ENCODE results near the gene HCFC1.
"Not testable (repeated sequence)": the region's sequence is repeated elsewhere in the genome, so short reads cannot be mapped to it uniquely, and the experiment has no call there.

The HCFC1 gene

DNA sequence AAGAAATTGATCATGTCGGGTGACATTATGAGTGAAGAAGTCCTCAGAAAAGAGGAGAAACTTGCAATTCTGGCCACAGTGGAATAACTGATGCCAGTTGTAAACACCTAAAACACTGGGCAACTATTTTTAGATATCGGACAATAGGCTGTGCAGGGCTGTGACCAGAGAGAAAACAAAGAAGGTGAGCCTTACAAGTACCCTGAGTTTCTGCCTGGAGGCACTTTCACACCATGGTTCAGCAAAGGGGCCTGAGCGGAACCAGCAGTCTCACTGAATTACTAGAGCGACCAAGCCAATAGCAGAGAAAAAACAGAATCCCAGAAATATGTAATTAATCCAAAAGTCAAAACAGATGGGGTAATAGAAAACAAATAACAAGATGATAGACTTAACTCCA, 36.9 kb upstream of the HCFC1 start:
- no peak for DNase-seq (ENCODE audit: low spot score)

DNA sequence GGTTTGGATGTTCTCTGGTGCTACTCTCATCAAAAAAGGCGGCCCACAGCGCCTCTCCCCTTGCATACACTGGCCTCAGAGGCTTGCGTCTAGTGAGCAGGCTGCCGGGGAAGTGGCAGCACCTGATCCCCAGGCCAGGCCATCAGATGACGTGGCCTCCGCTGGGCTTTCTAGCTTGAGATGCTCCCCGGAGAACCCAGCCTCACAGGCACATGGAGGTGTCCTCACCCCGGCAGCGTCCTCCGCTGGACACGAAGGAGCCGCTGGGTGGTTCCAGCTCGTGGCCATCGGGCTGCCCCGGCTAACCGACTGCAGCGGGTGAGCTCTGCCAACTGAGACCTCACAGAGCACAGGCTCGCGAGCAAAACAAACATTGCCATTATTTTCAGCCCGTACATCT, 35.3 kb upstream of the HCFC1 start:
- DNase-seq (ENCODE audit: low spot score) = no peak

- no peak for DNase-seq (ENCODE audit: low spot score)
Observed at GRCh38 chrX:154004315-154004714, 32.7 kb upstream of the HCFC1 start.

GRCh38 chrX:154002215-154002719, 30.6 kb upstream of the HCFC1 start:
- no peak for DNase-seq (ENCODE audit: low spot score)

DNA sequence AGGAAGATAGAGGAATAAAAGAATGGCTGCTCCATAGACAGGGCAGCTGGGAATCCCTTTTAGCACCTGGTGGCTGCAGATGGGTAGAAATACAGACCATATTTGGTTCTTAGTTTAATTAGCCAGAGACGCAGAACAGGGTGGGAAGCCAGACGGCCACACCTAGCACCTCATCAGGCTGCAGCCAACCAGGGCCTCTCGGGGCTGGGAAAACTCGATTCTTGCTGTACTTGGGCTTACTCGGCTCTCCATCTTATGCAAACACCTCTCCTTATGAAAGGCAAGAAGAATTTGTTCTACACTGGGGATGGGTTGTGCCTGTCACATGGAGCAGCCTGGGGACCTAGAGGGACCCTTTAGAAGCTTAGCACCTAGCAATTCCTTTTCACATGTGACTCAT, 28.4 kb upstream of the HCFC1 start:
- DNase-seq (ENCODE audit: low spot score) = no peak

DNA sequence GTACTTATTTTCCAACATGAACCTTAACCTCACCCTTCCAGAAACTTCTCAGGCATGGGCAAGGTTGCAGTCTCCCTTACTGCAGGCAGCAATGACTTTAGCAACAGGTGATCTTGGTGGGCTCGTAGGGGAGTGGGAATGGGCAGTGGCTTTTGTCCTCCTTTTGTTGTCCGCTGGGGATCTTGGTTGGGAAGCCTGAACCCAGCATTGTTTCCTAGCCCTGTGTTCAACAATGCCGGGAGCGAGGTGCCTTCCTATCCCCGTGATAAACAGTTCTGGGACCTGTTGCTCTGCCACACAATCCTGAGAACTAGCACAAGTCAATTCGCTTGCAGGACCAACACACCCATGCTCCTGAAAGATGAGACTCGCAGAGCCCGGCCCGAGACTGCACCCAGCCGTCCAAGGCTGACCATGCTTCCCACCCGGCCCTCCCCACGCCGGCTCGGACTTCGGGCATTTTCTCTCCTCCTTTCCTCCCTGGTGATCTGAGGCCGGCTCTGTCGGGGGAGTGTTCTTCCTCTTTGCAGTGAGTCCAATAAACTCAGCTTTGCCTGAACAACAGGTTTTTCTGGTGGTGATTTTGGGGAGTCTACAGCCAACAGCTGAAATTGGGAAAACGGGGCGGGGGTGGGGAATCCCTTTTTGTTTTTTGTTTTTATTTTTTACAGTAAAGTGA, 27.9 kb upstream of the HCFC1 start:
- no peak for DNase-seq (ENCODE audit: low spot score)

DNA sequence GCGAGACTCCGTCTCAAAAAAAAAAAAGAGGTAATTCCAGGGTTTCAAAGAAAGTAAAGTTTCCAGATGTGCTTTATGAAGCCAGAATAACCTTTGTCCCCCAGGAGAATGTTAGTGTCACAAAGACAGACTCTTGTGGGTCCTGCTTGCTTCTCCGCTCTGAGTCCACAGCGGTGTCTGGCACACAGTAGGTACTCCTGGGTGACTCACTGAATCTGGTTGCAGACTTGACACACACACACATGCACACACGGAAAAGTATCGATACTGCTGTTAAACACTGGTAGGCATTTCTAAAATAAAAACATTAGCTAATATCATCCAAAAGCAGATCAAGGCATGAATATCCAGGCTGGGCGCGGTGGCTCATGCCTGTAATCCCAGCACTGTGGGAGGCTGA, 23.9 kb upstream of the HCFC1 start:
- DNase-seq (ENCODE audit: low spot score) = no peak

- DNase-seq (ENCODE audit: low spot score) = not testable (repeated sequence)
Observed at GRCh38 chrX:153994398-153994797, 22.8 kb upstream of the HCFC1 start.

GRCh38 chrX:153993978-153994377, 22.4 kb upstream of the HCFC1 start:
- DNase-seq (ENCODE audit: low spot score) = no peak

DNA sequence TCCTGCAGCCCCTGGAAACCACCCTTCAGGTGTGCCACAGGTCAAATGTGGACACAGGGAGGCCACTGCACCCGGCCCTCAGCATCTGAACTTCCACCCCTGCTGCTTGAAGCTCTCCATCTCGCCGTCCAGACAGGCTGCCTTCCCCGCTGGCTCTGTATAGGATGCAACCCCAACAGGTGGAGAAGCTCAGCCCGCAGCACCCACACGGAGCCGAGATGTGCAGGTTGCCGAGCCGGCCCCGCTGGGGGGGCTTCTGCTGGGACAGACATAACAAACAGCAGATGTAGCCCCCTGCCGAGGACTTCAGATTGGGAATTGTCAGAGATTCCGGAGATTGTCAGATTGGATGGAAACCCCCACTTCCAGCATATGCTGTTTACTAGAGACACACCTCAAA, 21.5 kb upstream of the HCFC1 start:
- no peak for DNase-seq (ENCODE audit: low spot score)

DNA sequence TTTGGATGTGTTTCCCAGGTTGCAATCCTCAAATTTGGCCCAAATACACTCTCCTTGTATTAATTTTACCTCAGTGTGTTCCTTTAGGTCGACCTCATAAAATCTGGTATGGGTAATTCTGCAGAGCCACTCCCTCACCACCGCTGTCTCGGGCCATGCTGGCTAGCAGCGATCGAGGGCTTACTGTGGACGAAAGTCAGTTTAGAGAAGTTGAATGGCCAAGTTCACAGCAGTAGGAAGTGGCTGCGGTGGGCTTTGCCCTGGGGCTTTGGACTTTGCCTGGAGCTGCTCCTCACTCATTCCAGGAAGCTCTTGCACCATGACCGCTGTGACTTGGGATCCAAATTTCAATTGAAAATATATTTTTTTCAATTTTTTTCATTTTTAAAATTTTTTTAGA, 20.6 kb upstream of the HCFC1 start:
- DNase-seq (ENCODE audit: low spot score) = no peak

- DNase-seq (ENCODE audit: low spot score) = no peak
Observed at GRCh38 chrX:153991013-153991580, 19.5 kb upstream of the HCFC1 start.

- no peak for DNase-seq (ENCODE audit: low spot score)
Observed at GRCh38 chrX:153989973-153990655, 18.5 kb upstream of the HCFC1 start.

- no peak for DNase-seq (ENCODE audit: low spot score)
Observed at GRCh38 chrX:153988493-153988892, 16.9 kb upstream of the HCFC1 start.

DNA sequence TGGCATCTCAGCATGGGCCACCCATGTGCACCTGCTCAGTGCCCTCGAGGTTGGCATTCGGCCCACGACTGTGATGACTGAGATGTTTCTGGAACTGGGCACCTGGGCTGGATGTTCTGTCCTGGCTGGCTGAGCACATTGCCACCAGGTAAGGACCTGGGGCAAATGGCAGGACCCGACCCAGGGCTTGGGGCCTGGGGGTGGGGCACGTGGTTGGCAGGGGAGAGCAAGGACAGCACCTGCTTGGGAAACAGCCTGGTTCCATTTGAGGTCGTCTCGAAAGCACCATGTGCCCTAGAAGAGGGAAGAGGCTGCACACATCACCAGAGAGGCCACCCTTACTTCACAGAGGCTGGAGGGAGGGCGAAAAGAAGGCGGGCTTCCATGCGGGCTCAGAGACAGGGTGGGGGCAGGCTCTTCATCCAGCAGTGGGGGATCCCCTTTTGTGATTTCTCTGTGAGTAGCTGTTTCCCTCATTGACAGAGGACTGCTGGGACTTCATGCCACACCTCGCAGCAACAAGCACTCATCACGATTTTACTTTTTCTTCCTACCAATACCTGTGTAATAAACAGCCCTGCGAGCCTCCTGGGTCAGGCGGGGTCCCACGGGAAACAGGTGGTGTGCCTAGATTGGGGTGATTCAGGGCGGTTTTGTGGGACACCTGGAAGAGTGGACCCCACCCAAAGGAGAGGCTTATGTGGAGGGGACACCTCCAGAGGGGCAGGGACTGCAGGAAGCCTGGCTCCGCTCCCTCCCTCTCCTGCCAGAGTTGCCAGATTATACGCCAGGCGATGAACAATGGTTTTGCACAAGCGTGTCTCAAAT, 12.9 kb upstream of the HCFC1 start:
- DNase-seq (ENCODE audit: low spot score) = no peak

DNA sequence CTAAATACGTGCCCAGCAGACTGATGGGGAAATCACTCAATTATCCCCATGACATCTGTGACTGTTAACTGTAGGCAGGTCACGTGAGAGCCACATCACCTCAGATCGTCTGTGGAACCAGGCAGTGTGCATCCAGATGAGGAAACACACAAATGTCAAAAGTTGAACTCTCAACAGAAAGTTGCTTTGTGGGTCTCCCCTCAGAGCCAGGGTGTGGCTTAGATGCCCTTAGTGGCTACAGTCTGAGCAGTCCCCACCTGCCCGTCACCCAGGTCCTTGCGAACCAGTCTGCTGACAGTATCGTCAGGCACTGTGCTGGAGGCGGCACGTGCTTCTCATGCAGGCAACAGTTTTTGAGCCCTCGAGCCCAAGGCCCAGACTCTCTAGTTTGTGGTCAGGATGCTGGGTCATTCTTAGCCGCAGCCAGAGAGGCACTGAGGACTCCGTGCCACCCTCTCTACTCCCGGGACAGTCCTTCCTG, 11.7 kb upstream of the HCFC1 start:
- DNase-seq (ENCODE audit: low spot score) = no peak

GRCh38 chrX:153981771-153982533, 10.3 kb upstream of the HCFC1 start:
- no peak for DNase-seq (ENCODE audit: low spot score)

DNA sequence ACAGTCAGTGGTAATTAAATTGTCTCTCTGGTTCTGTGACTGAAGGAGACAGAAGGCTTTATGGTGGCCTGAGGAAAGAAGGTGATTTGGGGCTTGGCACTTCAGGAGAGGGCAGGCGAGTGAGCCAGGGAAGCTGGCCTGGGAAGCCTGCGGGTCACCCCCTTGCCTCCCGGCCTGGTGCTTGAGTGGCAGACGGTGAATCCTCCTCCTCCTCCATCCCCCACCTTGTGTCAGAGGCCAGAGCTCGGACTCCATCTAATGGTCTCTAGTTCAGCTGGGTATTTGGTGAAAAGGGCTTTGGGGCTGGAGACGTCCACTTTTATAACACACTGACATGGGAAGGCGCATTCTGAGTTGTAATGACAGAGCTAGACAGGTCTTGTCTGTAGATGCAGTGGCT, 9.6 kb upstream of the HCFC1 start:
- DNase-seq (ENCODE audit: low spot score) = no peak

DNA sequence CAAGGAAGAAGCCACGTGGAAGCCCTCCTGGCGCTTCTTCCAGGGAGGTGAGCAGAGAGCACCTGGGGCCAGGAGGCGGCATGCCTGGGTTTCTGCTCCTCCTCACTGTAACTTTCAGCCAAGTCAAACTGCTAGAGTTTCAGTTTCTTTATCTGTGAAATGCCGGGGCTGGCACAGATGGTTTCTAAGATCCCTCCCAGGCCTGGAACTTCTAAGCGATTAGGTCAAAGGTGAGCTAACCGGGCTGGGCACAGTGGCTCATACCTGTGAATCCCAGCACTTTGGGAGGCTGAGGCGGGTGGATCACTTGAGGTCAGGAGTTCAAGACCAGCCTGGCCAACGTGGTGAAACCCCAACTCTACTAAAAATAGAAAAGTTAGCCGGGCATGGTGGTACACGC, 8.8 kb upstream of the HCFC1 start:
- DNase-seq (ENCODE audit: low spot score) = not testable (repeated sequence)

GRCh38 chrX:153974726-153975286, 3.2 kb upstream of the HCFC1 start:
- DNase-seq (ENCODE audit: low spot score) = no peak

DNA sequence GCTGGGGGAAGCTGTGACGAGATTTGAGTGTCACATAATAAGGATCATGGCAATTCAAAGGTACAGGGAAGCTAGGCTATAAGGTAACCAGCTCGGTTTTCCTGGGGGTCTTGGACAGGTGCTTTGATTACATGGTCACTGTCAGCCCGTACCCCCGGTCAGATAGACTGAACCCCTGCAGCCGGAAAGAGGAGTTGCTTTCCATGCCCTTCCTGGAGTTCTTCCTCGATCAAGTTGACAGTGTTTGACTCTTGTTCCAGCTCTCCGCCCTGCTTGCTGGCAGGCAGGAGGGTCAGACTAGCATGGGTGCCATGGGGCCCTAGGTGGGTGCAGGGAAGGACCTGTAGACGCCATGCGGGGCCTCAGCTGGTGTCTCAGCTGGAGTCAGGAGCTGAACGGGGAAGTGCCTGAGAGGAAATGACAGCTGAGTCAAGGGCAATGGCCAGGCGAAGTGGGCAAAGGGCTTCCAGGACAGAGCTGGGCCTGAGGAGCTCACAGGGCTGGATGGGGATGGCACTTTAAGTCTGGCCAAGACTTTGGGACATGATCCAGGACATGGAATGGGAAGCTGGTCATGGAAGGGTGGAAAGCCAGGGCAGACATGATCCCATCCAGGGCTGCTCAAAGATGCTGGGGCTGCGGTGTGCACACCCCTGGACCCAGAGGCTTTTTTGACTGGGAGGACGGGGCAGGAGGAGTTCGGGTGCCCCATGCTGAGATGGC, 2.5 kb upstream of the HCFC1 start:
- DNase-seq (ENCODE audit: low spot score) = no peak
